IPS DF 4.7 (cell line): ENCODE data around the gene ZDHHC12.
"Not testable (repeated sequence)": the region's sequence is repeated elsewhere in the genome, so short reads cannot be mapped to it uniquely, and the experiment has no call there.

ENCODE experiments used
- DNase-seq: peaks from one replicate; pipeline ENCODE4 v3.0.0-alpha.2; 2013; ENCODE audit warnings: low spot score; ENCODE audit errors: extremely low read depth

ZDHHC12 gene

GRCh38 chr9:128712451-128713410, 11.2 kb downstream of the ZDHHC12 start:
- DNase-seq: no peak

DNA sequence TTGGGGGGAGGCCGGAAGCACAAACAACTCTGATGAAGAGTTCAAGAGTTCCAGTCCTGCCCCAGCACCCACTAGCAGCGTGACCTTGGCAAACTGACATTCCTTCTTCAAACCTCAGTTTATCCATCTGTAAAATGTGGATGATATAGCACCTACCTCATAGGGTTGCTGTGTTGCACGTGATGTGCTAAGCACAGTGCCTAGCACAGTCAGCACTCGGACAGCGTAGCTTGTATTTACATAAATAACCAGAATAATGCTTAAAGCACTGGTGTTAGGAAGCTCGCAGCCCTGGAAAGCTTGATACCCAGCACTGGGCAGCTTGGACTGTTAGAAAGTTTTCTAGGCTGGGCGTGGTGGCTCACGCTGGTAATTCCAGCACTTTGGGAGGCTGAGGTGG, 16.5 kb downstream of the ZDHHC12 start:
- no peak for DNase-seq

GRCh38 chr9:128706671-128707381, 17.1 kb downstream of the ZDHHC12 start:
- no peak for DNase-seq

DNA sequence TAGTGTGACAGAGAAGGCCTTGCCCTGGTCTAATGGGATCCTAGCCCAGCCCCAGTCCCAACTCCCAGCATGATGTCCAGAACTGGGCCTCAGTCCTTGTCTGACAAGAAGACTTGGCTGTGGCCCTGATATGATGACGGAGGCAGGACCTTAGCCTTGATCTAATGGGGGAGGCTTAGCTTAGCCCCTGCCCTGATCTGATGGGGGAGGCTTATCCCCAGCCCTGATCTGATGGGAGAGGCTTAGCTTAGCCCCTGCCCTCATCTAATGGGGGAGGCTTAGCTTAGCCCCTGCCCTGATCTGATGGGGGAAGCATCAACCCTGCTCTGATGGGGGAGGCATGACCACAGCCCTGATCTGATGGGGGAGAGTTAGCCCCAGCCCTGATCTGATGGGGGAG, 17.9 kb downstream of the ZDHHC12 start:
- DNase-seq: no peak

GRCh38 chr9:128705051-128705965, 18.6 kb downstream of the ZDHHC12 start:
- no peak for DNase-seq

- DNase-seq: no peak
Measured at GRCh38 chr9:128704356-128704670, 19.6 kb downstream of the ZDHHC12 start.

- no peak for DNase-seq
Measured at GRCh38 chr9:128703616-128704355, 20.1 kb downstream of the ZDHHC12 start.

GRCh38 chr9:128702949-128703615, 20.8 kb downstream of the ZDHHC12 start:
- DNase-seq: no peak

- no peak for DNase-seq
Measured at GRCh38 chr9:128702445-128702948, 21.4 kb downstream of the ZDHHC12 start, which contains the start of gene PKN3. Gene PKN3, plus strand, starts transcription at chr9:128702503. Its CDS starts 413 bp downstream, at chr9:128702916.

- DNase-seq: no peak
Measured at GRCh38 chr9:128701227-128701854, 22.6 kb downstream of the ZDHHC12 start.

DNA sequence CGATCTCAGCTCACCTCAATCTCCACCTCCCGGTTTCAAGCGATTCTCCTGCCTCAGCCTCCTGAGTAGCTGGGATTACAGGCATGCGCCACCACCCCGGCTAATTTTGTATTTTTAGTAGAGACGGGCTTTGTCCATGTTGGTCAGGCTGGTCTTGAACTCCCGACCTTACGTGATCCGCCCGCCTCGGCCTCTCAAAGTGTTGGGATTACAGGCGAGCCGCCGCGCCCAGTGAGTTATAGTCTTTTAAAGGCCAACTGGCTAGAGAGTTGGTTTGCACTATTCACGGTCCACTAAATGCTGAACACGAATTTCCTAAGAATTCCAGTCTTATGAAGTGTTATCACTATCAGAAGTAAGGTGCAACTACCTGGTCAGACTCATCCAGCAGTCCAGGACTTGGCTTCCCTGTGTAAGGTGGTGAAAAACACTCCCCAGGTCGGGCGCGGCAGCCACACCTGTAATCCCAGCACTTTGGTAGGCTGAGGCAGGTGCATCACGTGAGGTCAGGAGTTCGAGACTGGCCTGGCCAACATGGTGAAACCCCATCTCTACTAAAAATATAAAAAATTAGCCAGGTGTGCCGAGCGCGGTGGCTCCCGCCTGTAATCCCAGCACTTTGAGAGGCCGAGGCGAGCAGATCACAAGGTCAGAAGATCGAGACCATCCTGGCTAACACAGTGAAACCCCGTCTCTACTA, 24.7 kb downstream of the ZDHHC12 start:
- not testable (repeated sequence) for DNase-seq

DNA sequence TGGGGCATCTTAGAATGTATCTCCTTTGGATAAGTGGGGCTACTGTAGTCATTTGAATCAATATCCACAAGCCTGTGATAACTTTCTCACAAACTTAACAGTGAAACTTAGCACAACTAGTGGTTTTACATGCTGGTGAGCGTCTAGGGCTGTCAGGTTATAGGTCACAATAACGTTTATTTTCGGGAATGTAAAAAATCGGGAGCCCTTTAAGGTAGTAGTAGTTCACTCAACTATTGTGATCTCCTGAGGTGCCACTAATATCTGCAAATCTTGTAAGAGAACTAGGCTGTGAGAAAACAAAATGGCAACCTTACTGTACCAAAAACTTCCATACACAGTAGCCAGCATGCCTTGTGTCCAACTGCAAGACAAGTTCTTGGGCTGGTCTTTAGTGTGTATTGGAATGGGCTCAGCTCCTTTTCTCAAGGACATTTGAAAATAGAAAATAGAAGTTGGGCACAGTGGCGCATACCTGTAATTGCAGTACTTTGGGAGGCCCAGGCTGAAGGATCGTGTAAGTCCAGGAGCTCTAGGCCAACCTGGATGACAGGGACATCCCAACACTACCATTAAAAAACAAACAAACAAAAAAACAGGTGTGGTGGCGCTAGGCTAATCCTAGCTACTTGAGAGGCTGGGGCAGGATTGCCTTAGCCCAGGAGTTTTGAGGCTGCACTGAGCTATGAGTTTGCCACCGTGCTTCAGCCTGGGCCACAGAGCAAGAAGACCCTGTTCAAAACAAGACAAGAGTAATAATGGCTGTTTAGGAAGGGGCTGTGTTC, 26.8 kb downstream of the ZDHHC12 start:
- DNase-seq: no peak

- no peak for DNase-seq
Measured at GRCh38 chr9:128694344-128694743, 29.6 kb downstream of the ZDHHC12 start.

DNA sequence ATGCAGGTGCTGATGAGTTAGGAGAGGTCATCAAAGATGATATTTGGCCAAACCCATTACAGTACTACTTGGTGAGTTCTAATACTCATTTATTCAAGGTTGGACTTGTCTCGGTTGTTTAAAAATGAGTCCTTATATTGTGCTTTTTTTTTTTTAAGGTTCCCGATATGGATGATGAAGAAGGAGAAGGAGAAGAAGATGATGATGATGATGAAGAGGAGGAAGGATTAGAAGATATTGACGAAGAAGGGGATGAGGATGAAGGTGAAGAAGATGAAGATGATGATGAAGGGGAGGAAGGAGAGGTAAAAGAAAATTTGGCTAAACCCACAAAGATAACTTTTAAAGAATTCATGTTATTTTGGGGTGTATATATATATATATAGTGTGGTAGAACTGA, 30.2 kb downstream of the ZDHHC12 start:
- DNase-seq: not testable (repeated sequence)

DNA sequence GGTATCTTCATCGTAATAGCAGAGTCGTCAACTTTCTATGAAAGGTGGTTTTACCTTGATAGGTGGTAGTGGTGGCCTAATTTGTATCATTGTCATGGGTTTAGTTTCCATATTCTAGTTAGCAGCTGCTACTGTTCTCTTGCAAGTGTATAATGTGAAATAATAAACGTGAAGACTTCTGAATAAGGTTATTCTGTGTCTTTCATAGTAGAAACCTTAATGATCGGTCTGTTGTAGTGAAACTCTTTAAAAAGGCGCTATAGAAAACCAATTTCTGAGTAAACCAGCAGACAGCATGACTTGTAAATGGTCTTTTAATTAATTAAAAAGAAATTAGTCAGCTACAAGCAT, 33.3 kb downstream of the ZDHHC12 start:
- DNase-seq: no peak

GRCh38 chr9:128689820-128690683, 33.9 kb downstream of the ZDHHC12 start:
- DNase-seq: no peak

DNA sequence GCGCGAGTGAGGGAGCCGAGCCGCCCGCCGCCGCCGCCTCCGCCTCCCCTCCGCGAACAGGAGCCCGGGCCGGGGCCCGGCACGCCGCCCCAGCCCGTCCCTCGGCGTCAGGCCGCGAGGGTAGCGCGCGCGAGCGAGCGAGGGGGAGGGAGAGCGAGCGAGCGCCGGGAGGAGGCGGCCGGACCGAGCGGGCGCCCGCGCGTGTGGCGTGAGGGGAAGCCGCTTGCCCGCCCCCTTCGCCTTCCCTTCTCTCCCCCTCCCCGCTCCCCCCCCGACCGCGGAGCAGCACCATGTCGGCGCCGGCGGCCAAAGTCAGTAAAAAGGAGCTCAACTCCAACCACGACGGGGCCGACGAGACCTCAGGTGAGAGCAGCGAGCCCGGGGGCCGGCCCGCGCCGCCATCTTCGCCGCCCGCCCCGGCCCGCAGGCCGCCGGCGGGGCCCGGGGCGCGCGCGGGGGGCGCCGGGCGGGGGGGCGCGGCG, 34.6 kb downstream of the ZDHHC12 start:
- no peak for DNase-seq
